GM19238 (cell line): ENCODE results near the gene RIOK1.
"Not testable (repeated sequence)": the region's sequence is repeated elsewhere in the genome, so short reads cannot be mapped to it uniquely, and the experiment has no call there.

Experiments
- DNase-seq: peaks from one replicate; pipeline ENCODE4 v3.0.0; 2011; ENCODE audit warnings: low spot score; ENCODE audit not compliant: insufficient read length

The RIOK1 gene

DNA sequence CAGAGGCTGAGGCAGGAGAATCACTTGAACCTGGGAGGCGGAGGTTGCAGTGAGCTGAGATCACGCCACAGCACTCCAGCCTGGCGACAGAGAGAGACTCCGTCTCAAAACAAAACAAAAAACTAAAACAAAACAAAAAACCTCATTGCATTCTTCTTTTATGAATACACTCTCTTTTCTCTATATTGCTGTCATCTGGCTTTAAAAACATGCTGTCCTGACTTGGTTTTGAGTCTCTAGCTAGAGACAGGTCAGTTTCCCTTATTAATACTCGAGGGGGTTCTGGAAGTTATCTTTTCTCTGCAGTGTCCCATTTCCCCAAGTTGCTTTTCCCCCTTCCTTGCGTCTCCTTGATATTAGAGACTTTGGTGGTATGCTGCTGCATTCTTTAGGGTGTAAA, 50.9 kb downstream of the RIOK1 start:
- no peak for DNase-seq

DNA sequence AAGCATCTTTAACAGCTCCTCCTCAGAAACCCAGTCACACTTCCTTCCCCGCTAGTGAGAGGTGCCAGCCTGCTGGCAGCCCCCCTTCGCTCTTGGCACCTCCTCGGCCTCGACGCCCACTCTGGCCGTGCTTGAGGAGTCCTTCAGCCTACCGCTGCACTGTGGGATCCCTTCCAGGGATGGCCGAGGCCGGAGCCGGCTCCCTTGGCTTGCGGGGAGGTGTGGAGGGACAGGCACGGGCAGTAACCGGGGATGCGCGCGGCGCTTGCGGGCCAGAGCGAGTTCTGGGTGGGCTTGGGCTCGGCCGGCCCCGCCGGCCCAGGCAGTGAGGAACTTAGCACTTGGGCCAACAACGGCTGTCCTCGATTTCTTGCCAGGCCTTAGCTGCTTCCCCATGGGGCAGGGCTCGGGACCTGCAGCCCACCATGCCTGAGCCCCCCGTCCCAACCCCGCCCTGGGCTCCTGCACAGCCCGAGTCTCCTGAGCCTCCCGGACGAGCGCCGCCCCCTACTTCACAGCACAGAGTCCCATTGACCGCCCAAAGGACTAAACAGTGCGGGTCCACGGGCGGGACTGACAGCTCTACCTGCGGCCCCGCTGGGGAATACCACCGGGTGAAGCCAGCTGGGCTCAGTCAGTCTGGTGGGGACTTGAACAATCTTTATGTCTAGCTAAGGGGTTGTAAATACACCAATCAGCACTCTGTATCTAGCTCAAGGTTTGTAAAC, 51.6 kb downstream of the RIOK1 start:
- no peak for DNase-seq

DNA sequence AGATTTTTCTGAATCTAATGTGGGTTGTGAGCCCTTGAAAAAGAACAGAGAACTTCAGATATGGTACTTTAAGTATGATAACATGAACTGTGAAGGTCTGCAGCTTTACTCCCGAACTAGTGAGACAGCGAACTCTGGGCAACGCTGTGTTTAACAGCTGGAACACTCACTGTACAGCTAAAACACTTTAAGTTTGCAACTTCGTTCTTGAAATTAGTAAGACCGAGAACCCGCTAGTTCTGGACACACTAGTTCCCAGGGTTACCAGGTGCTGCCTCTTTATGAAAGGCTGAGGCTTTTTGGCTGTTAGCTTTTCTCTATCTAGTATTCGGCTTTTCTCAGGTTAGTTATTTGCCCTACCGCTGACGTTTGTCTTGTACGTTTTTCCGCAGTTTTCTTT, 52.9 kb downstream of the RIOK1 start:
- no peak for DNase-seq

DNA sequence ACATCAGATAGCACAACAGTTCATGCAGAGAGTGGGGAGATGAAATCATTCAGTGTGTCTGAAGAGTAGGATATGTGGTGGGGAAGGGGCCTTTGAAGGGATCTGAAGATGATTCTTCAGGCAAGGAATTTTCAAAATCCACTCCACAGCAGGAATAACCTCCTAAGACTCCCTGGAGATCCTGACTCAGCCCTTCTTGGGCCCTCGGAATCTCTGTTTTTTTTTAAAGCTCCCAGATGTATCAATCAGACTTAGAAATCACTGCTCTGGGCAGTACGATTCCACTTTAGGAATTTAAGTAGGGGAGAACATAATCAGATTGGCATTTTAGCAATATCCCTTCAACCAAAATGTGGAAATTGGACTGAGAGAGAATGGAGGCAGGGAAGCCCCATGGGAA, 55.5 kb downstream of the RIOK1 start:
- no peak for DNase-seq

DNA sequence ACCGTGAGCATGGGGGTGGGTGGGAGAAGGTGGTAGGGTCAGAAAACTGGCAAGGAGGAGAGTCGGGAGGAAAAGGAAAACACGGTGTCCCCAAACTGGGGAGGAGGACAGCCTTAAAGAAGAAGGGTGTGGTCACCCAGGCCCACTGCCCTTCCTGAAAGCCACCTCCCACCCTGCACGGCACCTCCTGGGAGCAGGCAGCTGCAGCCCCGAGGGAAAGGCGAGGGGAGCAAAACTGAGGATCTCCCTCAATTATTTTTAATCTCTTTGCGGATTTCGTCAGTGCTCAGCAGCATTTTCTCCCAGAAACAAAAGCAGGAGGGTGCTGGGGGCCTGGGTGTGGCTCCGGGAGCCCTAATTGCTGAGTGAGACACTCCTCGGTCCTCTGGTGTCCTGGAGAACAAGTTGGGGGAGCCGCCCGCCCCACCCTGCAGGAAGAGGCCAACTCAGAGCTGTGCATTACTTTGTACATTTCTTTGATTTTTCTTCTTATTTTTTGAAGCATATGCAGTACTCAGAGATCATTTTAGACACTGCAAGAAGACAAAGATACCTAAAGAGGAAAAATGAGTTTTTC, 56.4 kb downstream of the RIOK1 start:
- no peak for DNase-seq

DNA sequence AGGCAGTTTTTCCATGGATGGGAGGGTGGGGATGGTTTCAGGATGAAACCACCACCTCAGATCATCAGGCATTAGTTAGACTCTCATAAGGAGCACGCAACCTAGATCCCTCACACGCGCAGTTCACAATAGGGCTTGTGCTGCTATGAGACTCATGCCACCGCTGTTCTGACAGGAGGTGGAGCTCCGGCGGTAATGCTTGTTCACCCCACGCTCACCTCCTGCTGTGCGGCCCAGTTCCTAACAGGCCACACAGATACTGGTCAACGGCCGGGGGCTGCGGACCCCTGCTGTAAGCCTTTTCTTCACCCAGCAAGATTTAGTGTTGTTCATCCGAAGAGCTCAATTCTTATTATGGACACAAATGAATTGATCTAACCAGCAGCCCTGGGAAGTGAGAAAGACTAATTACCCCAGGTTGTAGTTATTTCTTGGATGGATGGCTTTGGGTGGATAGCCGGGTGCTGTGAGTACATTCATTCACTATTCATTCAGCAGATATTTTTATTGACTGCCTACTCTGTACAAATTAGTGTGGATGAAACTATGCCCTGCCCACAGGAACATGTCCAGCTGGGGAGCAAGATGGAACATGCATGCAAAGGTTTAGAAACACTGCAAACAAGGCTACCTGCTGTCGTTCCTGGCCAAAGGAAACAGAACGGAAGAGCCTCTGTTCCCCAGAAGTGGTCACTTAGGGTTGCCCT, 57.2 kb downstream of the RIOK1 start:
- no peak for DNase-seq

DNA sequence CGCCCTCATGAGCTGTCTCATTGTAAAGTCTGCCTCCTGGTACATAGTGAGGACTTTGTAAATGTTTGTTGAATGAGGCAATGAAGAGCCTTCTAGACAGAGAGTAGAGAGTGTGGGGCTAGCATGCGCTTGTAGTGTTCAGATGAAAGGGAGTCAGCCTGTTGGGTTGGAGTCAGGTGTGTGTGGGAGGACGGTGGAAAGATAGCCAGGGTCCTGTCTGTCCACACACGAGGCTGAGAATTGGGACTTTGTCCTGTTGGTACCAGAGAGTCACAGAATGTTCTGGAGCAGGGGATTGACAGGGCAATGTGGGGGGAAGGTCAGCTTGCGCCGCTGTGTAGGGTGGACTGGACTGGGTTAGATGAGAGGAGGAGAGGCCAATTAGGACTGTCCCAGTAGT, 58.6 kb downstream of the RIOK1 start:
- no peak for DNase-seq

DNA sequence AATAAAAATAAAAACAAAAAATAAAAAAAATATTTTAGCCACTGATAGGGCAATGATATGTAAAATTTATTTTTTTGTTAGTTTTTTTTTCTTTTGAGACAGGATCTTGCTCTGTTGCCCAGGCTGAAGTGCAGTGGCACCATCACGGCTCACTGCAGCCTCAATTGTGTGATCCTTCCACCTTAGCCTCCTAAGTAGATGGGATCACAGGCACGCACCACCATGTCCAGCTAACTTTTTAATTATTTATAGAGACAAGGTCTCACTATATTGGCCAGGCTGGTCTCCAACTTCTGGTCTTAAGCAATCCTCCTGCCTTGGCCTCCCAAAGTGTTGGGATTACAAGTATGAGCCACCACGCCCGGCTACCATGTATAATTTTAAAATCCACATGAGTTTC, 59.4 kb downstream of the RIOK1 start:
- no peak for DNase-seq

DNA sequence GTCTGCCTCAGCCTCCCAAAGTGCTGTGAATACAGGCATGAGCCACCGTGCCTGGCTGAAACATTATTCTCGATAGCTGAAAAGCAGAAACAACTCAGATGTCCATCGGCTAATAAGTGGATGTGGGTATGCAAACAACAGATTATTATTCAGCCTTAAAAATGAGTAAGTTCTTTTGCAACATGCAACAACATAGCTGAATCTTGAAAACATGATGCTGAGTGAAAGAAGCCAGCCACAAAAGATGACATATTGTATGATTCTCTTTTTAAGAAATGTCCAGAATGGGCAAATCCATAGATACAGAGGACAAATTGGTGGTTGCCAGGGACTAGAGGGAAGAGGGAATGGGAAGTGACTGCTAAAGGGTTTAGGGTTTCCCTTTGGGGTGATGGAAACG, 61.7 kb downstream of the RIOK1 start:
- DNase-seq: no peak

DNA sequence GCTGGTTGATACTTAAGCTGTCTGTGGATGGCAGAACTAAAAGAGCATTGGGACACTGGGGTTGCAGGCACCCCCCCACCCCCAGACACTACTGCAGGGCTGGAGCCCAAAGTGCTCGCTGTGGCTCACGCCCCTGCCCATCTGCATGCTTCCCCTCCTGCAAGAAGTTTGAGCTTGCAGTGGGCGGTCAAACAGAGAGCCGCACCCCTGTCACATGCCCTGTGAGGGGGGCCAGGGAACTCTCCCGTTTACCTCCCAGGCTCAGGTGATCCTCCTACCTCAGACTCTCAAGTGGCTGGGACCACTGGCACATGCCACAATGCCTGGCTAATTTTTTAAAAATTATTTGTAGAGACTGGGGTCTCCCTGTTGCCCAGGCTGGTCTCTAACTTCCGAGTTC, 63.3 kb downstream of the RIOK1 start:
- DNase-seq: no peak

DNA sequence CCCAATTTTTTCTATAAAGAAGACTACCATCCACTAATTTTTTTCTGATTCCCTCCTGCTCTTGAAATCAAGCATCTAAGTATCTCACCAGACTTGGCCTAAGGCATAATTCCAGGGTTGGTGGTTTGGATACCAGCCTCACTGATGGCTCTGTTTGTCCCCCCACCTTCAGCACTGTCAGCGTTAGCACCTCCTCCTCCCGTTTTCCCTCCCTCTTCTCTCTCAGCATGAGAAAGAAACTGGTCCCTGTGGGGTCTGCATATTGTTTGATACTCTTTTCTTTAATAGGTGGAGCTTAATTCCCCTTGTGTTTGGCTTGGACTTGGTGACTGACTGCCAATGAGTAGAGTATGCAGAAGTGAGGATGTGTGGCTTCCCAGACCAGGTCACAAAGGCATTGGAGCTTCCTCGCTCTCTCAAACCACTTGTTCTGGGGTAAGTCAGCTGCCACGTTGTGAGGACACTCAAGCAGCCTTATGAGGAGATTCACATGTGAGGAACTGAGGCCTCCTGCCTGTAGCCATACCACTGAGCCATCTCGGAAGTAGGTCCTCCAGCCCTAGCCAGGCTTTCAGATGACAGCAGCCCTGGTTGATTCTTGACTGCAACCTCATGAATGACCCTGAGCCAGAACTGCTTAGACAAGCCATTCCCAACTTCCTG, 65.2 kb downstream of the RIOK1 start:
- DNase-seq: no peak

DNA sequence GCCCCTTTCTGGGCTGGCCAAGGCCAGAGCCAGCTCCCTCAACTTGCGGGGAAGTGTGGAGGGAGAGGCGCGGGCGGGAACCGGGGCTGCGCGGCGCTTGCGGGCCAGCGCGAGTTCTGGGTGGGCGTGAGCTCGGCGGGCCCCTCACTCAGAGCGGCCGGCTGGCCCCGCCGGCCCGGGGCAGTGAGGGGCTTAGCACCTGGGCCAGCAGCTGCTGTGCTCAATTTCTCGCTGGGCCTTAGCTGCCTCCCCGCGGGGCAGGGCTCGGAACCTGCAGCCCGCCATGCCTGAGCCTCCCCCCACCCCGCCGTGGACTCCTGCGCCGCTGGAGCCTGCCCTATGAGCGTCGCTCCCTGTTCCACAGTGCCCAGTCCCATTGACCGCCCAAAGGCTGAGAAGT, 66.7 kb downstream of the RIOK1 start:
- not testable (repeated sequence) for DNase-seq

DNA sequence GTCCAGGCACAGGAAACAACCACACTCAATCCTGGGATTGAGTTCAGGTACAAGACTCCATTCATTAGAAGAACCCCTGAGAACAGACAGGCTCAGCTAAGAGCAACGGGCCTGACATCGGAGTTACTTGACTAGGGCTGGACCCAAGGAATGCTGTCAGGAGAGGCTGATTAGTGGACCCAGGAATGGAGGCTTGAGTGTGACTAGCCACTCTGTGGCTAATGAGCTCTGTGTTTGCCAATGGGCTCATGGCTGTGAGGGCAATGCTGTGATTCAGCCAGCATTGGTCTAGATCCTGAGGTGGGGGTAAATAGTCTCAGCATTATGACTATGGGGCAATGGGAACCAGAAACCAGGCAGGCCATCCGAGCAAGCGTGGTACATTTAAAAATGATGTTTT, 71.8 kb downstream of the RIOK1 start:
- no peak for DNase-seq

DNA sequence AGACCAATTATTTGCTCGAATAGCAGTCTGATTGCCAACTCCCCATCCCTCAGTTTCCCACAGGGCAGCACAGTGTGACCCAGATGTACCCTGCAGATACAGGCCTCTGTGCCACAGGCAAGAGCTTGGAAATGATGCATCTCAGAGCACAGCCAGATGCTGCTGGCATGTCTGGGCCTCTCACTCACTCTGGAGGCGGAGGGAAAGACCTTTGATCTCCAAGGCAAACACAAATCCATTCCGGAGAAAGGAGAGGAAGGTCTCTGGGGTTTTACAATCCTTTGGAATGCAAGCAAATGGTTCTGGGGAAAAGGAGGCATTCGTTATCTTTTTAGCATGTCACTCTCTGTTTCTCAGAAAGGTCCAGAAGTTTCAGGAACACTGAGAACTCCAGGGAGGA, 74.2 kb downstream of the RIOK1 start:
- no peak for DNase-seq

DNA sequence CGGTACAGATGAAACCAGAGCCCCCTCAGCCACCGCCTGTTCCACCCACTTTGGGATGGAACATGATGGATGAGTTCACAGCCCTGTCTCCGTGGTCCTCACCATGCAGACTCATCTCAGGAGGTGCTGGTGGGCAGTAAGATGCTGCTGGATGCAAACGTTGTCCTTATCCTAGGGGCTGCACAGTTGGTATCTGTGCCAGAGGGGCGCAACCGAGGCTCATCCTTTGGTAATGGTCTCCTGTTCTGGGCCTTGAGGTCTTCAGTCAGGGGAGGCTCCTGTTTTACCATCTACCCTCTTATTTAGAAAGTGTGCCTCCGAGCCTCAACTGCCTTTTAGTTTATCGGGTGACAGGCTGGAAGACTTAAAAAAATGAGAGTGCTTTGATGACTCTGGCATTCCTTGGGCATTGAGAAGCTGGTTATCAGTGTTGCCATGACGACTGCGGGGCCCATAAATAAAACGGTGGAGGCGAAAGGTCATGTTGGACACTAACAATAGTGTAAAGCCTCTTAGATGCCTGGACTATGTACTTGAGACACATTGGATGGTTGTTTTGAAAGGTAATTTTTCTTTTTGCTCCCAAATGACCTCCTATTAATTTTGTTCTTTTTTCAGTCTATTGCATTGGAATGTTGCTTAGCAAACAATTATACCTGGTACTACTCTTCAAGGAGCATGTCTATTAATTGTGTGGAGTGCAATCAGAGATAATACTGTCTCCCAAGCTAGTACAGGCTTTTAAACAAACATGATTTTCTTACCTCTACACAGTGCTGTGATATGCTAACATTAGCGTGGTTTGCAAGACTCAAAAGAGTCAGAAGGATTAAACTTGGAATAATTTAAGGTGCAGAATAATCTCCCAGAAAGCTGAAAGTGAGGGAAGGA, 77.6 kb downstream of the RIOK1 start:
- no peak for DNase-seq
